OCI-LY1 (cell line): ENCODE measurements around the gene FAM20C.

ENCODE experiments used
- H2AFZ ChIP-seq: fragments of 200-600 bp; sonication (generic), shearing (Covaris generic); 2 replicates; pipeline ENCODE4 v1.6.0; 2014; ENCODE audit warnings: antibody characterized with exemption, mild to moderate bottlenecking, low read length
- H3F3A ChIP-seq: fragments of 200-600 bp; sonication (generic), shearing (Covaris generic); 2 replicates; pipeline ENCODE4 v1.6.0; 2014; ENCODE audit warnings: mild to moderate bottlenecking, antibody characterized with exemption, low read length, moderate library complexity; ENCODE audit not compliant: insufficient read depth
- H3K27ac ChIP-seq: fragments of 200-600 bp; sonication (generic); 2 replicates; pipeline ENCODE4 v1.5.1; 2014; ENCODE audit warnings: low read length, mixed run types, mild to moderate bottlenecking, low read depth; ENCODE audit not compliant: poor library complexity, severe bottlenecking
- H3K27me3 ChIP-seq: fragments of 200-600 bp; sonication (generic); 2 replicates; pipeline ENCODE4 v1.6.0; 2014; ENCODE audit warnings: antibody characterized with exemption, mild to moderate bottlenecking, low read length, moderate library complexity; ENCODE audit not compliant: insufficient read depth
- H3K36me3 ChIP-seq: fragments of 200-600 bp; sonication (generic); 2 replicates; pipeline ENCODE4 v1.6.1; 2014; ENCODE audit warnings: mild to moderate bottlenecking, antibody characterized with exemption, low read length, moderate library complexity, mixed read lengths; ENCODE audit not compliant: insufficient read depth
- H3K4me1 ChIP-seq: fragments of 200-600 bp; sonication (generic); 2 replicates; pipeline ENCODE4 v1.5.1; 2014; ENCODE audit warnings: mild to moderate bottlenecking, low read length, moderate library complexity; ENCODE audit not compliant: insufficient read depth, severe bottlenecking
- H3K4me2 ChIP-seq: fragments of 200-600 bp; sonication (generic), shearing (Covaris generic); 2 replicates; pipeline ENCODE4 v1.6.1; 2014; ENCODE audit warnings: low read length
- H3K4me3 ChIP-seq: fragments of 200-600 bp; sonication (generic); 2 replicates; pipeline ENCODE4 v1.5.1; 2014; ENCODE audit warnings: low read length, low read depth, mild to moderate bottlenecking, mixed read lengths; ENCODE audit not compliant: poor library complexity, severe bottlenecking
- H3K79me2 ChIP-seq: fragments of 200-600 bp; shearing (Covaris generic); 2 replicates; pipeline ENCODE4 v1.6.1; 2016; ENCODE audit warnings: mixed run types, low read length, mixed read lengths; ENCODE audit not compliant: insufficient read depth
- H3K9ac ChIP-seq: fragments of 200-600 bp; sonication (generic), shearing (Covaris generic); 2 replicates; pipeline ENCODE4 v1.6.1; 2014; ENCODE audit warnings: mild to moderate bottlenecking, low read length, mixed read lengths
- H3K9me2 ChIP-seq: fragments of 200-600 bp; sonication (generic), shearing (Covaris generic); 2 replicates; pipeline ENCODE4 v1.6.1; 2014; ENCODE audit warnings: low read depth, mild to moderate bottlenecking, low read length, mixed read lengths
- H3K9me3 ChIP-seq: fragments of 200-600 bp; shearing (Covaris generic); 2 replicates; pipeline ENCODE4 v1.6.1; 2014; ENCODE audit warnings: low read length, mixed read lengths
- H4K20me1 ChIP-seq: fragments of 200-600 bp; sonication (generic), shearing (Covaris generic); 2 replicates; pipeline ENCODE4 v1.6.0; 2016; ENCODE audit warnings: mild to moderate bottlenecking, low read length; ENCODE audit not compliant: insufficient read depth
- EZH2 ChIP-seq: fragments of 200-600 bp; sonication (generic), shearing (Covaris generic); IDR thresholded peaks from 2 replicates; pipeline ENCODE4 v1.8.0; 2017; ENCODE audit warnings: borderline replicate concordance, mixed run types, mild to moderate bottlenecking, antibody characterized with exemption, low read length, moderate library complexity, mixed read lengths
- TF ChIP-seq, protein P1 (sequence below): fragments of 200-600 bp; sonication (generic), shearing (Covaris generic); IDR thresholded peaks from 2 replicates; pipeline ENCODE4 v1.5.1; 2017; ENCODE audit warnings: mild to moderate bottlenecking, antibody characterized with exemption, low read length, moderate library complexity, mixed read lengths

Gene FAM20C

GRCh38 chr7:192701-193480, 520 bp downstream of the FAM20C start:
- Histone ChIP-seq H3K36me3 (no peaks in the 10 kb centered on the region), H3K27me3 (no peaks in the 10 kb centered on the region), H3K4me3 (no peak overlapping the region), H3K4me2 (no peak overlapping the region), H3K9me2 (no peaks in the 10 kb centered on the region), H3F3A (no peaks in the 10 kb centered on the region), H4K20me1 (no peaks in the 10 kb centered on the region), H3K27ac (no peak overlapping the region), H2AFZ (no peak overlapping the region), H3K4me1 (no peaks in the 10 kb centered on the region), H3K9me3 (no peaks in the 10 kb centered on the region), H3K9ac (no peak overlapping the region), H3K79me2 (no peaks in the 10 kb centered on the region)
- TF ChIP-seq, protein P1, sequence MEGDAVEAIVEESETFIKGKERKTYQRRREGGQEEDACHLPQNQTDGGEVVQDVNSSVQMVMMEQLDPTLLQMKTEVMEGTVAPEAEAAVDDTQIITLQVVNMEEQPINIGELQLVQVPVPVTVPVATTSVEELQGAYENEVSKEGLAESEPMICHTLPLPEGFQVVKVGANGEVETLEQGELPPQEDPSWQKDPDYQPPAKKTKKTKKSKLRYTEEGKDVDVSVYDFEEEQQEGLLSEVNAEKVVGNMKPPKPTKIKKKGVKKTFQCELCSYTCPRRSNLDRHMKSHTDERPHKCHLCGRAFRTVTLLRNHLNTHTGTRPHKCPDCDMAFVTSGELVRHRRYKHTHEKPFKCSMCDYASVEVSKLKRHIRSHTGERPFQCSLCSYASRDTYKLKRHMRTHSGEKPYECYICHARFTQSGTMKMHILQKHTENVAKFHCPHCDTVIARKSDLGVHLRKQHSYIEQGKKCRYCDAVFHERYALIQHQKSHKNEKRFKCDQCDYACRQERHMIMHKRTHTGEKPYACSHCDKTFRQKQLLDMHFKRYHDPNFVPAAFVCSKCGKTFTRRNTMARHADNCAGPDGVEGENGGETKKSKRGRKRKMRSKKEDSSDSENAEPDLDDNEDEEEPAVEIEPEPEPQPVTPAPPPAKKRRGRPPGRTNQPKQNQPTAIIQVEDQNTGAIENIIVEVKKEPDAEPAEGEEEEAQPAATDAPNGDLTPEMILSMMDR = no peak
- no peak for TF ChIP-seq EZH2

DNA sequence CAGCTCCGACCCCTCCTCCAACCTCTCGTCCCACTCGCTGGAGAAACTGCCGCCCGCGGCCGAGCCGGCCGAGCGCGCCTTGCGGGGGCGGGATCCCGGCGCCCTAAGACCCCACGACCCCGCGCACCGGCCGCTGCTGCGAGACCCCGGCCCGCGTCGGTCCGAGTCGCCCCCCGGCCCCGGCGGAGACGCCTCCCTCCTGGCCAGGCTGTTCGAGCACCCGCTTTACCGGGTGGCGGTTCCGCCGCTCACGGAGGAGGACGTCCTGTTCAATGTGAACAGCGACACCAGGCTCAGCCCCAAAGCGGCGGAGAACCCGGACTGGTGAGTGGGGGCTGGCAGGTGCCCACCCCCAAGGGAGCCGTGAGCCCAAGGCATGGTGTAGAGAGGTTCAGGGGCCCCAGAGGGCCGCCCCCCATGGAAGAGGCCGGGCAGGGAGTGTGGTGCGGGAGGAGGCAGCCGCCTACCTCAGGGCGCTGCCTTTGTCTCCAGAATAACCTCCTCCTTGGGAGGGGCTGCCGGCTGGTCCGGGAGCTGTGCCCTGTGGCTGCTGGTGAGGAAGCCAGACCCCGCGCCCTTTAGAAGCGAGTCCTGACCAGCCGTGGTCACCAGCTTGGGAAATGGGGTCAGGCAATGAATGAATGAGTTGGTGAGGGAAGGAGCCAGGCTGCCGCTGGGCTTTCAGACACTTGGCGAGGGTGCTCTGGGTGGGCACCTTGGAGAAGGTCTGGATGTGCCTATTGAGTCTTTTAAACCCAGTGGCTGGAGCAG, 1.3 kb downstream of the FAM20C start:
- Histone ChIP-seq H3K9ac (no peak overlapping the region), H4K20me1 (no peaks in the 10 kb centered on the region), H3K9me2 (no peaks in the 10 kb centered on the region), H3K4me3 (no peak overlapping the region), H3K36me3 (no peaks in the 10 kb centered on the region), H3K27ac (no peak overlapping the region), H2AFZ (no peak overlapping the region), H3K4me1 (no peaks in the 10 kb centered on the region), H3K9me3 (no peaks in the 10 kb centered on the region), H3K4me2 (no peak overlapping the region), H3K79me2 (no peaks in the 10 kb centered on the region), H3K27me3 (no peaks in the 10 kb centered on the region), H3F3A (no peaks in the 10 kb centered on the region)
- TF ChIP-seq EZH2 = no peak
- TF ChIP-seq, protein P1 = no peak

DNA sequence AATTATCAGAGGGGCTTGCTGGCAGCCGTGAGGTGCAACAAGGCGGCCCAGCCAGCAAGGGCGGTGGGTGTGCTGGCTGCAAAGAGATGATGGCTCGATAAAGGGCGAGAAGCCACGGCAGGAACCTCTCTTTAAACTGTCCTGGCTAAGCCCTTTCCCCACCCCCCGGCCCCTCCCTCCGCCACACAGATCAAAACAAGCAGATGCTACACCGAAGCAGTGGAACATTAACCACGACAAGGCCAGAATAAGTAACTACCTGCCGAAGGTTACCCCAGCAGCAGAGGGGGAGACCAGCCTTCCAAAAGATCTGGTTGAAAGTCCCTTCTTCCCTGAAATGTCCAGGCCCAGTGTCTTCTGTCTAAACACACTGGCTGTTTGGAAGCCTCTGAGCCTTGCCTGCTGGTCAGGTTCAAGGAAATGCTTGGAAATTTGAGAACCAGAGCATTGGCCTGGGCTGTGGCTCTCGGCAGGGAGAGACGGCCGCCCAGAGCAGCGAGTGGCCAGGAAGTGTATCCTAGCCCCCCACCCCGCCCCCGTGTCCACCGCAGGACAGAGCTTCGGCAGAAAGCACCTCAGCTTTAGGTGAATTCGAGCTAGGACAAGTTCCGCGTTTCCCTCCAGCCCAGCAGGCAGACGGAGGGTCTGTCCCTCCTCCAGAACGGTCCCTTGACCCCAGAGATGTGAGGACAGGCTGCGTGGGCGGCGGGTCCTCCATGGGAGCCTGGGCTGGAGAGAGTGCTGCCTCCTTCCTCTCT, 2.1 kb downstream of the FAM20C start:
- Histone ChIP-seq H3K79me2 (no peaks in the 10 kb centered on the region), H3K4me2 (no peak overlapping the region), H3K9me3 (no peaks in the 10 kb centered on the region), H3K27me3 (no peaks in the 10 kb centered on the region), H2AFZ (no peak overlapping the region), H3K9ac (no peak overlapping the region), H3F3A (no peaks in the 10 kb centered on the region), H4K20me1 (no peaks in the 10 kb centered on the region), H3K9me2 (no peaks in the 10 kb centered on the region), H3K27ac (no peak overlapping the region), H3K4me1 (no peaks in the 10 kb centered on the region), H3K36me3 (no peaks in the 10 kb centered on the region), H3K4me3 (no peak overlapping the region)
- TF ChIP-seq EZH2 = no peak
- TF ChIP-seq, protein P1 = no peak
